NCI-H2029 treated with DMSO at 0.1 percent for 48 hours (cell line): ENCODE data around the gene MIB2.

Experiments used
- DNase-seq: peaks from one replicate; lab custom pipeline; 2025; lab: John Stamatoyannopoulos, UW

The MIB2 gene

GRCh38 chr1:1614204-1614953 lies 921 bp upstream of the MIB2 start:
- no peak for DNase-seq

DNA sequence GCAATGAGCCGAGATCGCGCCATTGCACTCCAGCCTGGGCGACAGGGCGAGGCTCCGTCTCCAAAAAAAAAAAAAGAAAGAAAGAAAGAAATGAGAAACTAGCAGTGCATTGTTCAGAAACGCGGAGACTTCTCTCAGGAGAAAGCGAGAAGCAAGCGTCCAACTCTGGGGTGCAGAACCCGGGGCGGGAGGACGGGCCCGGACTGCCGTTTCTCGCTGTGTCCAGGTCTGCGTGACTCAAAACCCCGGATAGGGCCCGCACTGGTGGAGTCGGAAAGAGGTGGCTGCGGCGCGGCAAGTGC lies 395 bp upstream of the MIB2 start:
- no peak for DNase-seq

DNA sequence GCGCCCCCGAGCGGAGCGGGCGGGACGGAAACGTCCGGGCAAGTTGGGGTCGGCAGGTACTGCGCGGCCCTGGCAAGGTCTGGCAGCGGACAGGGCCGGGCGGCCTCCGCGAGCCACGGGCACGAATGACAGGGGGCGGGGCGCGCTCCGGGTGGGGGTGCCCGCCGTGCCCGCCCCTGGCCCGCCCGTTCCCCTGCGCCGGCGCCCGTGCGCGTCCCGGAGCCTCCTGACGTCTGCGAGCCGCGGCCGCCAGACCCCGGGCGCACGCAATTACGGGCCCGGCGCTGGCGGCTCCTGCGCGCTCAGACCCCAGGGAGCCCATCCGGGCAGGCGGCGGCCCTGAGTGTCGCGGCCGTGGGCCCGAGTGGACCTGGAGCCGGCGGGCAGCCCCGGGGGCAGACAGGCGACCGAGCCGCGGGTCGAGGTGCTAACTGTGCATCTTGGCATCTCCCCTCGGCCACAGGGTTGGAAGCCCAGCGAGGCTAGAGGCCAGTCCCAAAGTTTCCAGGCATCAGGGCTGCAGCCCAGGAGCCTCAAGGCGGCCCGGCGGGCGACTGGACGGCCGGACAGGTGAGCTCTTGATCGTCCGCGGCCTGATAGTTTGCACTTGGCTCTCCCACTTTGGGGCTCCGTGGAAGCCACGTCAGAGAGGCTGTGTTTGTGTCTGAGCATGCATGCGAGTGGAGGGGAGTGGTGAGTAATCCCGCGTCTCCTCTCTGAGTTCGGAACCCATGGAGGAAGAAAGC lies 918 bp downstream of the MIB2 start:
- no peak for DNase-seq

DNA sequence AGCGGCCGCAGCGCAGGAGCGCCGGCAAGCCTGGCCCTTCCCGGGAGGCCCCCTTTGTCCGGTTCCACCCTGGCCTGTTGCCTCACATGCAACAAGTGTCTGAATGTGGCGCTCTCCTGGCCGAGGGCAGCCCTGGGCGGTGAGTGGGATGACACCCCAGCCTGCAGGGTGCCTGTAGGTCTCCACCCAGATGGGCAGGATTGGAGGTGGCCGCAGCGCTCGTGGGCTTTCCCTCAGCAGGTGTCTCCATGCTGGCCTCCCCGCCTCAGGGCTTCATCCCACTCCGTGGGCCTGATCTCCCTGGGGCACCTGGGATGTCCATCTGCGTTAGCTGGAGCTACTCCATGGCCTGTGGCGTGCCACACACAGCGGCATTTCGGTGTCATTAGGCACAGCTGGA lies 1.5 kb downstream of the MIB2 start:
- no peak for DNase-seq

DNA sequence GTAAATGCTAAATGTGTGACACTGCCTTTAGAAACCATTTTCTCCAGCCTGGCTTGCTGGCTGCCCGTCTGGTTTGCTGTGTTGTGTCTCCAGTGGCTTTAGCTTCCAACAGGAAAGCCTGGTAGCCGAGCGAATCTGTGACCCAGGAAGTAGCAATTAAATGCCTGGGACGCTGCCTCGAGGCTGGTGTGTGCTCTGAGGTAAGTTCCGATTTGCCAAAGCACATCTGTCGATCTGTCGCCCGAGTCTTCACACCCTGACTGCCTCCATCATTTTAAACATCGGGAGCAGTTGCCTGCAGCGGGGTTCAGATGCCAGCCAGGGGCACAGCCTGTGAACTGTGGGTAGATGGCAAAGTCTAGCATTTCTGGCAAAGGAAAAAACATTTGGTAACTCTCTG lies 2.2 kb downstream of the MIB2 start:
- no peak for DNase-seq

DNA sequence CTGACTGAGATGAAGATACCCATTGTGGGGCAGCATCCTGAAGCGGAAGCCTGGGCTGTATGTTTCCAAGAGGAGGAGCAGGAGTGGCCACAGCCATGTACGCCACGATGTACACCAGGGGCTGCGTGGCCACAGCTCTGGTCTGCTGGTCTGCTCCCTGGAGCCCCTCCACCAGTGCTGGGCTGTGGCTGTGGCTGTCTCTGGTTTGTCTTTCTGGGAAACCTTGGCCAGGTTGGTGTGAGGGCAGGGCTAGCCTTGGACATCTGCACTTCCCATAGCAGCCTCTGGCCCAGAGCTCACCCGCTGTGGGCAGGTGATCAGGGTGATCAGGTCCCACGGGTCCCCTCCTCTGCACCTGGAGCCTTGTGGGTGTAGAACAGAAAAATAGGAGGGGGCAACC lies 2.6 kb downstream of the MIB2 start:
- DNase-seq = no peak

DNA sequence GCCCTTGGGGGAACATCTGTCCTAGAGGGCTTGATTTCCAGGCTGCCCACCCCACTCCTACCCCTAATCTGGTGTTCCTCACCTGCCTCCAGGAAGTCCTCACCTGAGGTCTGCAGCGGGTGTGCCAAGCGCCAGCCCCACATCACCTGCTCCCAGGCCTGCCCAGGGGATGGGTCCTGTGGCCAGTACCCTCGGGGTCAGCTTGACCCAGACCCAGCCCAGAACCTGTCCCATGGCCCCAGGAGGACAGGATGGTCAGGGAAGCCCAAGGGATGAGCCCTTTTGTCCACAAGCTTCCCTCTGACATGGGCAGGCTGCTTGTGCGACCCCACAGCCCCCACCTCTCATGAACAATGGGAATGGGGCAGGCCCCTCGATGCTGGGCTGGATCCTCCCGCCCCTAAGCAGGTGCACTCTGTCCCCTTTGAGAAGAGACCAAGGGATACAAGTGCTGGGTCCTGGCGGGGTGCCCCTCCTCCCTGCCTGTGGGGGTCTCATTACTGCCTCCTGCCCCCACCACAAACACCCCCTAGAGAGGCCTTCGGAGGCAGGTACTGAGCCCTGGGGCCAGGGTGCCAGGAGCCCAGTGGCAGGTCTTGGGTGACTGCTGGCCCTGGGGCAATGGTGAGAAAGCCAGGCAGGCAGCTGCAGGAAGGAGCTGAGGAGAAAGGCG lies 3.2 kb downstream of the MIB2 start:
- no peak for DNase-seq

GRCh38 chr1:1619917-1620361 lies 4.6 kb downstream of the MIB2 start:
- no peak for DNase-seq

DNA sequence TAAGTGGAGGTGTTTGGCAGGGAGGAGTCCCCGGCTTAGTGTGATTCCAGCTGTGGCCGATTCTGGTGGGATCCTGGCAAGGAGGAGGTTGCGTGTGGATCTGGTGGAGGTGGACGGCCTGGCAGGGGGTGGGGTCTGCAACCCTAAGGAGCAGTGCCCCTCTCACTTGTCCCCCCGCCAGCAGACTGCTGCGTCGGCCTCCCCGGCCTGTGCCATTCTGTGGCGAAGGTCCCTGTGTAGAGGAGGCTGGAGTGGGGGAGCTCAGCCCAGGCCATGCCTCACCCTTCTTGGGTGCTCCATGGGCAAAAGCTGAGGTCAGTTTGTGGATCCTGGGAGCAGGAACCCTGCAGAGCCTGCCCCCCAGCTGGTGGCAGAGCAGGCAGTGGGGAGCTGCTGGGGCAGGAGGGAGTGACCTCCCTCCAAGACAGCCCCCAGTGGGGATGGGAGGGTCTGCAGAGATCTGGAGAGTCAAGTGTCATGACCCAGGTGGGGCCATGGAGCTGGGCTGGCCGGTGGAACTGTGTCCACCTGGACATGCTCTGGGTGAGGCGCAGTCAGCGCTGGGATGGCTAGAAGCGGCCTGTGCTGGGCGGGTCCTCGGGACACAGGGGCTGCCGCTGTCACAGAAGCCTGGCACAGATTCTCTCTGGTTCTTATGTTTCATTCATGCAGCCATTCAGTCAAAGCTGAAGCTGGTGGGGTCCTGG lies 5.3 kb downstream of the MIB2 start:
- no peak for DNase-seq

DNA sequence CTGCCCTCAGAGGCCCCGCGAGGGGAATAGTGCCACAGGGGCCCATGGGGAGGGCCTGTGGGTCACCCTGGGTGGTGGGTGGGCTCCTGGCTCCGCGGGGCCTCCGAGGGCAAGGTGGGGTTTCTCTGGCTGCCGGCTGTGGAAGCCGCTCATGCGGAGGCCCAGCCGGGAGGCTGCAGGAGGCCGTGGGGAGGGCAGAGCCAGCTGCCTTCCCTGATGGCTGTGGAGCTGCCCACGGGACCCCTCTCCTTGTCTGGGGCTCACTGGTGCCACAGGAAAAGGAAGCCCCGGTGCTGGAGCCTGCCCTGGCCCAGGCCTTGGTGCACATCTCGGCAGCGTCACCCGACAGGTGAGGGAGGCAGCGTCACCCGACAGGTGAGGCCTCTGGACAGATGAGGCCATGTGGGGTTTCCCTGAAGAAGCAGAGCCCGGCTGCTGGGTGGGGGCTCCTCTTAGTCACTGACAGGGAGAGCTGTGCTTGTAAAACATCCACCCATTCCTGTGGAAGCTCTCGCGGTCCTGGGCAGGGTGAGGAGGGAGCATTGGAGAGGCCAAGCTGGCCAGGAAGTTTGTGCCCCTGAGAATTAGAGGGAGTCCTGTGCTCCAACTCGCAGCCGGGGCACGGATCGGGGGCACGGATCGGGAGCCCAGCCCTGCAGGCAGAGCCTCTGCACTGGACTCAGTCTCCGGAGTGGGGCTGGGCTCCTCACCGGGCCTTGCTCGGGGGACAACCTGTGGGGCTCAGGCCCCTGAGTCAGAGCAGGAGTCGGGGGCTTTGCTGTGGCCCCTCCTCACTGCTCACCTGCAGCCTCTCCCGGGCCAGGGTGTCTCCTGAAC lies 6.1 kb downstream of the MIB2 start:
- DNase-seq = no peak

GRCh38 chr1:1622010-1622787 lies 6.9 kb downstream of the MIB2 start:
- DNase-seq = no peak

- DNase-seq = no peak
These were observed 7.4 kb downstream of the MIB2 start for GRCh38 chr1:1622788-1623094.

GRCh38 chr1:1623181-1623630 lies 7.9 kb downstream of the MIB2 start:
- DNase-seq = no peak

- DNase-seq = no peak
These were observed 8.5 kb downstream of the MIB2 start for GRCh38 chr1:1623631-1624442.

DNA sequence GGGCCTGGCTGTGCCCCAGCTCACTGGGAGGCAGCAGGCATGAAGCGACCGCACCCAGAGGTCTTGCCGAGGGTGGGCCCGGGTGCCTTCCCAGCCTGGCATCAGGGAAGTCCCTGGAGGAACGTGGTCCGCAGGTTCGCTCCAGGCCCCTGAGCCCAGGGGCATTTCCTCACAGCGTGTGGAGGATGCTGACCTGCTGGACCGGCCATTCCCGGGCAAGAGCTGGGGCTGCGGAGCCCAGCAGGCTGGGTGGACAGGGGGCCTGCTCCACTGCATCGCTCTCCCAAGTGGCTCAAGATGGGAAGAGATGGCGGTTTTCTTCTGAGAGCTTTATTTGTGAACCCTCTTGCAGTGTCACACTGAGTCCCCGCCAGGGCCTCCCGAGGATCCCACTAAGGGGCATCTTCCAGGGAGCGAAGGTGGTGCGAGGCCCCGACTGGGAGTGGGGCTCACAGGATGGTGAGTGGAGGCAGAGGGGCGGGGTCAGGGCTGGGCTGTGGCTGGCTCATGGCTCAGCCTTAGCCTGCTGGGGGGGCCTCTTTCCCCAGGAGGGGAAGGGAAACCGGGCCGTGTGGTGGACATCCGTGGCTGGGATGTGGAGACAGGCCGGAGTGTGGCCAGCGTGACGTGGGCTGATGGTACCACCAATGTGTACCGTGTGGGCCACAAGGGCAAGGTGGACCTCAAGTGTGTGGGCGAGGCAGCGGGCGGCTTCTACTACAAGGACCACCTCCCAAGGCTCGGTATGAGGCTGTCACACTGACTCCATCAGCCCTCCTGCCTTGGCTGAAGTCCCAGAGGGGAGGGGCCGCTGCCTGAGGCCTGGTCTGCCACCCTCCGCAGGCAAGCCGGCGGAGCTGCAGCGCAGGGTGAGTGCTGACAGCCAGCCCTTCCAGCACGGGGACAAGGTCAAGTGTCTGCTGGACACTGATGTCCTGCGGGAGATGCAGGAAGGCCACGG lies 9.4 kb downstream of the MIB2 start:
- DNase-seq = no peak

DNA sequence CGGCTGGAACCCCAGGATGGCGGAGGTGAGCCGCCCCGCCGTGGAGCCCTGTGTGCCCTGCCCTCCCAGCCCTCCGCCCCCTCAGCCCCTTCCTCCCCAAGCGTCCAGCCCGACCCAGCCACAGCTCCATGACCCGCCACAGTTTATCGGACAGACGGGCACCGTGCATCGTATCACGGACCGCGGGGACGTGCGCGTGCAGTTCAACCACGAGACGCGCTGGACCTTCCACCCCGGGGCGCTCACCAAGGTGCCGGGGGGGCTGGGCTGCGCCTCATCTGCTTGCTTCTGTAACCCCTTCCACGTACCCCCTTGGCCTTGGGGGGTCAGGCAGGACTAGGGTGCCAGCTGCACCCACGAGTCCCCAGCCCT lies 10.1 kb downstream of the MIB2 start:
- no peak for DNase-seq

- DNase-seq = no peak
These were observed 10.5 kb downstream of the MIB2 start for GRCh38 chr1:1625824-1626206.

GRCh38 chr1:1626207-1627141 lies 11.2 kb downstream of the MIB2 start:
- no peak for DNase-seq
